Measurements from ENCODE around the gene ZNF236.

ZNF236 gene

DNA sequence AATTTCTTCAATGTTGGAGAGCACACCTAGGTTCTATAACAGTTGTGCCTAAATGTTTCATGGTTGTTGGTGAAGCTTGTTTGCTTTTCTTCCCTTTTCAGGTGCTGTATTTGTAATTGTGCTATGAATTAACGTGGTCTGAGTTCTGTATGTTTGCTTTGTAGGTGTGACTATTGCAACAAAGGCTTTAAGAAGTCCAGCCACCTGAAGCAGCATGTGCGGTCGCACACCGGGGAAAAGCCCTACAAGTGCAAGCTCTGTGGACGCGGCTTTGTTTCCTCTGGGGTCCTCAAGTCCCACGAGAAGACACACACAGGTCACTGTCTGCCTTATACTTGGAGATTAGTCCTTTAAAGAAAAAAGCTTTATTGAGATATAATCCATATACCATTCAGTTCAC lies 91.2 kb downstream of the ZNF236 start:
- TF ChIP-seq, protein P1, sequence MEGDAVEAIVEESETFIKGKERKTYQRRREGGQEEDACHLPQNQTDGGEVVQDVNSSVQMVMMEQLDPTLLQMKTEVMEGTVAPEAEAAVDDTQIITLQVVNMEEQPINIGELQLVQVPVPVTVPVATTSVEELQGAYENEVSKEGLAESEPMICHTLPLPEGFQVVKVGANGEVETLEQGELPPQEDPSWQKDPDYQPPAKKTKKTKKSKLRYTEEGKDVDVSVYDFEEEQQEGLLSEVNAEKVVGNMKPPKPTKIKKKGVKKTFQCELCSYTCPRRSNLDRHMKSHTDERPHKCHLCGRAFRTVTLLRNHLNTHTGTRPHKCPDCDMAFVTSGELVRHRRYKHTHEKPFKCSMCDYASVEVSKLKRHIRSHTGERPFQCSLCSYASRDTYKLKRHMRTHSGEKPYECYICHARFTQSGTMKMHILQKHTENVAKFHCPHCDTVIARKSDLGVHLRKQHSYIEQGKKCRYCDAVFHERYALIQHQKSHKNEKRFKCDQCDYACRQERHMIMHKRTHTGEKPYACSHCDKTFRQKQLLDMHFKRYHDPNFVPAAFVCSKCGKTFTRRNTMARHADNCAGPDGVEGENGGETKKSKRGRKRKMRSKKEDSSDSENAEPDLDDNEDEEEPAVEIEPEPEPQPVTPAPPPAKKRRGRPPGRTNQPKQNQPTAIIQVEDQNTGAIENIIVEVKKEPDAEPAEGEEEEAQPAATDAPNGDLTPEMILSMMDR (conservative IDR thresholded peaks at IDR 0.05): no peak
- peak overlapping the region; percentile 23; the same call in 1 of the 2 replicates for H3K27ac ChIP-seq

DNA sequence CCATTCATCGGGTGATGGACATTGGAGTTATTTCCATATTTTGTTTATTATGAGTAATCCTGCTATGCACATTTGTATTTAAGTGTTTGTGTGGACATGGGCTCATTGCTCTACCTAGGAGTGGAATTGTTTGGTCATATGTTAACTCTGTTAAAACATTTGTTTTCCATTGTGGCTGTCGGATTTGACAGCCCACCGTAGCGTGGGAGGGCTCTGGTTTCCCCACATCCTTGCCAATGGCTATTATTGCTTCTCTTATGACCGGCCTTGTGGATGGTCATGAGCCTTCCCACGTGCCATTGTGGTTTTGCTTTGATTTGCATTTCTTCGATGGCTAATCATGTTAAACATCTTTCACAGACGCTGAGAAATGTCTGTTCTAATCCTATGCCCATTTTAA lies 92.0 kb downstream of the ZNF236 start:
- H3K27ac ChIP-seq: no peak overlapping the region
- TF ChIP-seq, protein P1 (conservative IDR thresholded peaks at IDR 0.05): no peak

DNA sequence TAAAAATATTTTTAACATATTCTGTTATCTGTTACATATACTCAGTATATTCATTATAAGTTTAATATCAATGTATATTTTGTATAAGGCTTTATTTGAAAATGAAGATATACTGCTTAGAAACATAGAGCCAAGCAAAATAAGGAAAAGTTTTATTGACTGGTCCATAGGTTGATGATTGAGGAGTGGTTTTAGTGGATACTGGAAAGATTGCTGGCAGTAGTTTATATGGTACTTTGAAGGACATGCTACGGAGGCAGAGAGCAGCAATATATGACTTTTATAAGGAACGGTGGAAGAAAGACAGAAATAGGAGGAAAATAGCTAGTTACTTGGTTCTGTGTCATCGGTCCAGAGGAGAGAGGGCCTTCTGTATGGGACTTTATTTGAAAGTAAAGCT lies 92.4 kb downstream of the ZNF236 start:
- TF ChIP-seq, protein P1 (conservative IDR thresholded peaks at IDR 0.05): no peak
- no peak overlapping the region for H3K27ac ChIP-seq

DNA sequence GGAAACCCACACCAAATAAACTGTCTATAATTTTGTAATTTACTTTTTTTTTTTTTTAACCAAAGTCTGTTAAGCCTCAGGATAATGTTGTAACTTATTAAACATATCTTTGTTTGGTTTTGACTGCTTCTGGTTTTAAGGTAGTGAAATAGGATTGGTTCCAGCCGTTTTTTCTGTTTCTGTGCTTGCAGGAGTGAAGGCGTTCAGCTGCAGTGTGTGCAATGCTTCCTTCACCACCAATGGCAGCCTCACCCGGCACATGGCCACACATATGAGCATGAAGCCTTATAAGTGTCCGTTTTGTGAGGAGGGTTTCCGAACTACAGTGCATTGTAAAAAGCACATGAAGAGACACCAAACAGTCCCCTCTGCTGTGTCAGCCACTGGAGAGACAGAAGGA lies 93.1 kb downstream of the ZNF236 start:
- H3K27ac ChIP-seq: no peak overlapping the region
- TF ChIP-seq, protein P1 (conservative IDR thresholded peaks at IDR 0.05): no peak

DNA sequence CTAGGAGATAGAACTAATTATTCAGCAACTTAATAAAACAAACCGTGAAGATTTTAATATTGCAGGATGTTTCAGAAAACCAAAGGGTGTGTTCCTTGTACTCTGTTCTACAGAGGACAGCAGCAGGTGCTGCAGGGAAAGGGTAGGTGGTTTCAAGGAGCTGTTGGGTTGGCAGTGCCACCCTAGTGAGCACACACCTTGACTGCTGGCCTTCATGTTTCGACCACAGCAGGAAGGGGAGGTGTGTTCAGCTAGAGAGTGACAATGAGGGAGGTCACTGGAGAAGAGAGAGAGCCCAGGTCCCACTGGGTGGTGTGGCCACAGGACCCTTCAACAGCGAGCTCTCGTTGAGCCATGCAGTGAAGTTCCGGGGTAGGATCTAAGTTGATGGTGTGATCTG lies 98.6 kb downstream of the ZNF236 start:
- TF ChIP-seq, protein P1 (conservative IDR thresholded peaks at IDR 0.05): no peak
- no peak overlapping the region for H3K27ac ChIP-seq

DNA sequence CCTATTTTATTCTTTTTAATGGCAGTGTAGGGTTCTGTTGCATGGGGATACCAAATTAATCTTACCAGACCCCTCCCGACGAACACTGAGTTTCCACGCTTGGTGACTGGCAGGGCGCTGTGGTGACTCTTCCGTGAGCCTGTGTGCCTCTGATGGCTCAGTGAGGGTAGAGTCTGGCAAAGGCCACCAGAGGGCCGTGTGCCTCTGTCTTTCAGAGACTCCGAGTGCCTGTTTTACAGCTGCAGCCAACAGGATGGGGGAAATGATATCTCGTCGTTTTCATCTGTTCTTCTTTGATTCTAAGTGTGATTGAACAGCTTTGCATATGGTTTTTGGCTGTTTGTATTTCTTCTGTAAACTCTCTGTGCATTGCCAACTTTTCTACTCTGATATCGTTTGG lies 99.8 kb downstream of the ZNF236 start:
- TF ChIP-seq, protein P1 (conservative IDR thresholded peaks at IDR 0.05): peak; percentile 91
- peak overlapping the region; percentile 54 for H3K27ac ChIP-seq

DNA sequence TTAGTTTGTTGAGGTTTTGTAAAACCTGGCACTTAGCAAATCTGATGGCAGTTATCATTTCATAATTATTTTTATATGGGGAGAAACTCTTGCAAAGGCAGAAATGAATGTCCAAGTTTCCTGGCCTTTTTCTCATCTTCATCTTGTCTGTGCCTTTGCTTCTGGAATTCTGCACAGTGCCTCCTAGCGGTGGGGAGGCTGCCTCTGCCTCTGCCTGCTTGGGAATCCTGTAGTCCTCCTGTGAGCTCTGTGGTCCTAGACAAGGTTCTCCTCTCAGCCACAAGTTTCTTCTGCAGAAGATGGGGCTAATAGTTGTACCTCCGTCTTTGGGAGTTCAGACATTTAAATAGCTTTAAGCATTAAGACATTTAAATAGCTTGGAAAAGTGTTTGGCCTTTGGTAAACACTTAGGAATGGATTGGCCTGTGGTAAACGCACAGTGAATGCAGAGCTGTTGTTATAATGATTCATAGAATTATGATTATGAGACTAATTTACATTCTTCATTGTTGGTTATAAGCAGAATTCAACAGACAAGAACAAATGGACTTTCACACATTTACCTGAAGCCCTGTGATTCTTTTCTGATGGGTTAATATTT lies 101.2 kb downstream of the ZNF236 start:
- TF ChIP-seq, protein P1 (conservative IDR thresholded peaks at IDR 0.05): peak; percentile 68
- H3K27ac ChIP-seq: no peak overlapping the region
